Measurements from ENCODE around the gene C9.
A peak's percentile ranks its signal among the peaks of the same experiment; 100 is the strongest.
"Not testable (repeated sequence)": the region's sequence is repeated elsewhere in the genome, so short reads cannot be mapped to it uniquely, and the experiment has no call there.

Gene C9

DNA sequence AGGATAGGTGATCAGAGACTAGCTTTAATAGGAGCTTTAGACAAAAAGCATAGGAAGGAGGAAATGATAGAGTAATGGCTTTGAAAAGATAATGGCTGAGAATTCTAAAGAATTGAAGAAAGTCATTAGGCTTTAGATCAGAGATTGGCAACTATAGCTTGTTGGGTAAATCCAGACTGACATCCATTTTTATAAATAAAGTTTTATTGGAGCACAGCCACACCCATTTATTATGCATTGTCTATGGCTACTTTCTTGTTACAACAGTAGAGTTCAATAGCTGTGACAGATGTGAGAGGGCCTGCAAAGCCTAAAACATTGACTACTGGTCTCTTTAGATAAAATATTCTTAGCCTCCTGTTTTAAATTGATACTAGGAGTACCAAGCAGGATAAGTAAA lies 104.2 kb downstream of the C9 start:
- DNase-seq (ENCODE audit: low spot score) = no peak

DNA sequence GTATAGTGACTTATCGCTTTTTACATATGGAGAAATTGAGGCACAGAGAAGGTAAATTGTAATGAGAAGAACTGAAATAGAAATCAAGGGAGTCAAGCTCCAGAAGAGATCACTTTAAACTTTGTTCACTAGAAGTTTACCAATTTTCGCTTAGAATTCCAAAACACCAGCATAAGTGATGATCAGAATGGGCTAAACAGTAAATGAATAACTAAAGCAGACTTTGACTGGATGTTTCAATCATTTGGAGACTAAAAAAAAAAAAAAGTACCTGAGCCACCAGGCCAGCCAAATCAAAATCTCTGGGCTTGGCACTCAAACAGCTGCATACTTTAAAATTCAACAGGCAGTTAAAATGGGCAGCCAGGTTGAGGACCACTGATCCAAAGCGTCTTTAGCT lies 106.7 kb downstream of the C9 start:
- DNase-seq (ENCODE audit: low spot score) = no peak

DNA sequence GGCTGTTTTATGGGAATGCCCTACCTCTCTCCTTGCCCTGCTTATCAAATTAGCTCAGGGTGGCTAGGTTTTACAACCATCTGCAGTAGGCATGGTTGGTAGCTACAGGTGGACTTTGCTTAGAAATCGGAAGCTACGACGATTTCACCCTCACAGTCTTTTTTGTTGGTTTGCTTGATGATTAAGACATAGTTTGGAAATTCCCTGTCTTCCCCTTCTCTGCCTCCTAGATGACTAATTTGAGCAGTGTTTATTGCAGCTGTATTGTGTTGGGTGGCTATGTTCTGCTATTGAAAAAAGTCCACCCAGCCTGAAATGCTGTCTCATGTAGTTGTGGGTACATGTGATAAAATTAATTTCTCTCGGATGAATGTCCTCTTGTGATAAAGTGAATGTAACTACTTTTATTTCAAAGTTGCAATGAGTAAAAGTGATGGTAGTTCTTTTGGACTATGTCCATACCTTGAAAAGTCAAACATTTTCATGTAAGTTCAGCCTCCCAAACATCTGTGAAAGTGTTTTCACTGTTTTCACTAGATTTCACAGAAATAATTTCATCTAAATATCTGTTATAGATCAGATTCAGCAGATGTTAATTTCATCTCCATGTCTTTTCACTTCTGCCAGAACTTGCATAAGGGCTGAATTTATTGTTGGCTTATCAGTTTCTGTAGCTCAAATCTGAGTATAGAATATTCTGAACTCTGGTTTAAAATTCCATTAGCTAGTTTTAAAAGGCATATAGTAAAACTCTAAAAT lies 107.6 kb downstream of the C9 start:
- DNase-seq (ENCODE audit: low spot score) = peak; percentile 81

DNA sequence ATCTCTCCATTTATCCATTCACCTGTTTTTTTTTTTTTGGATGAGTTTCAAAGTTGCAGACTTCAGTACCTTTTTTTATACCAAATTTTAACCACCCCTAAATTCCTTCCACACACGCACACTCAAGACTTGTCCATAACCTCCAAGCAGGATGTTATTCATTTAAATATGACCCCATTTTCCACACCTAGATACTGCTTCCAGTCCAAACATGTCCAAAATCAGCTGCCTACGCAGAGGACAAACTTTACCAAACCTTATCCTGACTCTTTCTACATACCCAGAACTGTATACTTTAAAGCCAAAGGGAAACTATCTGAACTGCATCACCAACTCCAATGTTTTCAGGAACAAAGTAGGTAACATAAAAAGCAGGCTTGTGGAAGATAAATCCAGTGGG lies 108.9 kb downstream of the C9 start:
- no peak for DNase-seq (ENCODE audit: low spot score)

DNA sequence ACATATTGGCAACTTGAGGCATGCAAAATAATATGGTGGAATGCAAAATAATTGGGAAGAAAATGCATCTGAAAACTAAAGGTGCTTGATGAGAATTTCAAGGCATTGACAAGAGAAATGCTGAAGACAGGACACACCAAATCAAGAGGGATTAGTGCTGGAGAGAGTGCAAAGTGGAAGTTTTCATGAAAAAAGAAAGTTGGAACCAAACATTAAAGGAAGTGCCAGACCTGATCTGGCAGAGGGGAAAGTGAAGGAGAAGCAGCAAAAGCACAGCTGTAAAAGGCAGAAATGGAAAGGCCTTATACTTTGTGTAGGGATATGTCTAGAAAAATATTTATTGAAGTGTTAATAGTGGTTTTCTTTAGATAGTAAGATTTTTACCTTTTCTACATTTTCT lies 109.6 kb downstream of the C9 start:
- DNase-seq (ENCODE audit: low spot score) = no peak

DNA sequence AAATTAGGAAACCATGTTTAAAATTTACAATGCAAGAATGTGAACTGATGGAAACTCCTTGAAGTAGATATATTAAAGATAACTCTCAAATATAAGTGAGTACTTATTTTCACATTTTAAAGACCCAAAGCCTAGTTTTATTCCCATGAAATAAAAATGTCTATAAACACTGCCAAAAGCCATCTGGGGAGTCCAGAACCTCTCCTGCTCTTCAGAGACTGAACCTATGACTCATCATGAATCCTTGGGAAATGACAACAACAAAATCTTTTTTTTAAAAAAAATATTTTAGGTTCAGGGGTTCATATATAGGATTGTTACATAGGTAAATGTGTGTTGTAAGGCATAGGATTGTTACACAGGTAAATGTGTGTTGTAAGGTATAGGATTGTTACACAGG lies 111.1 kb downstream of the C9 start:
- no peak for DNase-seq (ENCODE audit: low spot score)

DNA sequence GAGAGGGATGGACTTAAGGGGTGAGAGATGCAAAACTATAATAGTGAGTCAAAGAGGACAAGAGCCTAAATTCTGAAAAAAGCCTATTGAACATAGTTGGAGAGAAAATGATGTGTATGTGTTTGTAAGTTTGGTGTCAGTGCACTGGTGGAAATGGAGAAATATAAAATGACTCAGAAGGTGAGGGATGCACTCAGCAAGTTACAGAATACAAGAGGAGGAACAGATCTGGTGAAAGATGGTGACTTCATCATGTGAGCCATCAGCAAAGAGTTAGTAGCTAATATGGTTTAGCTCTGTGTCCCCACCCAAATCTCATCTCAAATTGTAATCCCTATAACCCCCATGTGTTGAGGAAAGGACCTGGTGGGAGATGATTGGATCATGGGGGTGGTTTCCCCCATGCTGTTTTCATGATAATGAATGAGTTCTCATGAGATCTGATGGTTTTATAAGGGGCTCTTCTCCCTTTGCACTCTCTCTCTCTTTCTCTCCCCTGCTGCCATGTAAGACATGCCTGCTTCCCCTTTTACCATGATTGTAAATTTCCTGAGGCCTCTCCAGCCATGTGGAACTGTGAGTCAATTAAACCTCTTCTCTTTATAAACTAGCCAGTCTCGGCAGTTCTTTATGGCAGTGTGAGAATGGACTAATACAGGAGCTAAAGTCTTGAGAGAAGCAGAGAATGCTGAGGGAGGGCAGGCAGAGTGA lies 114.6 kb downstream of the C9 start:
- DNase-seq (ENCODE audit: low spot score) = no peak

DNA sequence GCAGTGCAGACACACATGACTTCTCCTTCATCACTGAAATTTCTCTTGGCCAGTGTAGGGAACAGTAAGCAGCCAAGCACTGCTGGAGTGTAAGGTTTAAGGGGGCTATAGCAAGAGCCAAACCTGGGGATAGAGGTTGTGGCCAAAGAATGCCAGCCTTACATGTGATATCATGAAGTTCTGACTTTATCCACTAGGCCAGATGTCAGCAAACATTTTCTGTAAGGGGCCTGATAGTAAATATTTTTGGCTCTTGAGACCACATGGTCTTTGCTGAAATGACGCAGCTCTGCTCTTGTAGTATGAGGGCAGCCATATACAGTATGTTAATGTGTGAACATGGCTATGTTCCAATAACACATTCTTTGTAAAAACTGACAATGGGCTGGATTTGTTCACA lies 115.2 kb downstream of the C9 start:
- no peak for DNase-seq (ENCODE audit: low spot score)

DNA sequence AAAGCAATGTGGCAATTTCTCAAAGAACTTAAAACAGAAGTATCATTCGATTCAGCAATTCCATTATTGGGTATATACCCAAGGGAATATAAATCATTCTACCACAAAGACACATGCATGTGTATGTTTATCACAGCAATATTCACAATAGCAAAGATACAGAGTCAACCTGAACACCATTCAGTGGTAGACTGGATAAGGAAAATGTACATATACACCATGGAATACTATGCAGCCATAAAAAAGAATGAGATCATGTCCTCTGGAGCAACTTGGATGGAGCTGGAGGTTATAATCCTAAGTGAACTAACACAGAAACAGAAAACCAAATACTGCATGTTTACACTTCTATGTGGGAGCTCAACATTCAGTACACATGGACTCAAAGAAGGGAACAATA lies 123.5 kb downstream of the C9 start:
- no peak for DNase-seq (ENCODE audit: low spot score)

DNA sequence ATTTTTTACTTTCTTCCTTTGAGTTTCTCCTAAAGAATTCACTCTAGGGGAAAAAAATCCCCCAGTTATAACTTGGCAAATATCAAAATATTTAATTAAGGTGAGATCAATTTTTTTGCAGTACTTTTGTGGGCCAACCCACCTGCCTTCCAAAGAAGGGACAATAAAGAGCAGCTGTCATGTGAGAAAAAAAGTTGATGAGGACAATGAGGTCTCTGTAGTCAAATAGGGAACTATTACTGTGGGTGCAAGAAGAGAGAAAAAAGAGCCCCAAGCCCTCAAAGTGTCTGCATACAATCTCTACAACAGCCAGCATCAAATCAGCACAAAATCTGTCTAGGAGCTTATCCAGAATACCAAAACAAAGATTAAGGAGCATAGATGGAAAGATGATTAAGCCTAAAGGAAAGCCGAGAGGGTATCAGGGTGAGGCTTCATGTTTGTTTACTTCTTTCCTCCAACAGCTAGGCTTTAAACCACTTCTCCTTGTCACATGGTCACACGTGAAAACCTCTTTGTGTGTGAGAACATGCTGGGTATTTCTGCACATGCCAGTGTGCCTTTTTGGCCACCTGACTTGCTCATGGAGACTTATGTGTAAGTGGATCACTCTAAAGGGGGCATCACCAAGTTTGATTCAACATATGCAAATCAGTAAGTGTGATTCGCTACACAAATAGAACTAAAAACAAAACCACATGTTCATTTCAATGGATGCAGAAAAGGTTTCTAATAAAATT lies 125.8 kb downstream of the C9 start:
- peak; percentile 25 for DNase-seq (ENCODE audit: low spot score)

DNA sequence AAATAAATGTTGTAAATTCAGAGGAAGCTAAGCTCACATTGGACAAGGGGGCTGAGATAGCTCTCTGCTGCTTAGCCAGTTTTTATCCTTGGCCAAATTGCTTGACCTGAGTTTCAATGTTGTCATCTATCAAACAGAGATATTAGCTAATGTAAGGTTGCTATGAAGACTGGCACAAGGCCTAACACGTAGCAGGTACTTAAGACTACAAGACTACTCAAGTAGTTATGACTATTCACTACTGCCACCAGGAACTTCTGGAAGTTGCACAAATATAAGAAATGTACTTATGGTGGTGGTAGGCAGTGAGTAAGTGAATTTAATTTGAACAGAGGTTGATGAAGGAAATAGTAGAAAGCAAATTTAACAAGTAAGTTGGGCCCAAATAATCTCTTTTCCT lies 127.6 kb downstream of the C9 start:
- DNase-seq (ENCODE audit: low spot score) = no peak

DNA sequence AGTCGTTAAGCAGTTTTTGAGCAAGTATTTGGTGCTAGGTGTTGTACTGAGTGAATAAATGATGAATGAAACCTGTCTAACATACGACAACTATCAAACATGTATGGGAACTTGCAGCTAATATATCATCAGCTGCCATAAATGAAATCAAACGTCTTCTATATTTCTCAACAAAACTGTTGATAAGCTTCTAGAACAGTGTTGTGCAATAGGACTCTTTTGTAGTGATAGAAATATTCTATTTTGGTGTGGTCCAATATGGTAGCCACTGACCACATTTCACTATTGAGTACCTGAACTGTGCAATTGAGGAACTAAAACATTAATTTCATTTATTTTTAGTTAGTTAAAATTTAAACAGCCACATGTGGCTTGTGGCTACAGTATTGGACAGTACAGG lies 128.6 kb downstream of the C9 start:
- no peak for DNase-seq (ENCODE audit: low spot score)

DNA sequence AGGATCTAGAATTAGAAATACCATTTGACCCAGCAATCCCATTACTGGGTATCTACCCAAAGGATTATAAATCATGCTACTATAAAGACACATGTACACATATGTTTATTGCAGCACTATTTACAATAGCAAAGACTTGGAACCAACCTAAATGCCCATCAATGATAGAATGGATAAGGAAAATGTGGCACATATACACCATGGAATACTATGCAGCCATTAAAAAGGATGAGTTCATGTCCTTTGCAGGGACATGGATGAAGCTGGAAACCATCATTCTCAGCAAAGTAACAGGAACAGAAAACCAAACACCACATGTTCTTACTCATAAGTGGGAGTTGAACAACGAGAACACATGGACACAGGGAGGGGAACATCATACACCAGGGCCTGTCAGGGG lies 129.8 kb downstream of the C9 start:
- not testable (repeated sequence) for DNase-seq (ENCODE audit: low spot score)
